A673 (cell line): ENCODE measurements around the gene LRRC23. TPM values are rescaled to one million over a fixed set of nuclear protein-coding genes. Genes with fewer than 3 reads are reported as not detected.
"Not testable (repeated sequence)": the region's sequence is repeated elsewhere in the genome, so short reads cannot be mapped to it uniquely, and the experiment has no call there.

ENCODE experiments used
- BruUV-seq: library from RNA; stranded (reverse); fragments of 400-500 nt; replicated peaks from 2 replicates; lab custom pipeline; 2021; lab: Mats Ljungman, UMichigan
- CTCF ChIA-PET: fragments of 300-600 bp; sonication (Branson Sonifier 250); formaldehyde crosslinking; loops from one replicate; lab custom pipeline; 2022; ENCODE audit warnings: antibody characterized with exemption; lab: Charles Lee
- POLR2A ChIA-PET: fragments of 300-600 bp; sonication (Branson Sonifier 250); formaldehyde crosslinking; loops from one replicate; lab custom pipeline; 2022; ENCODE audit warnings: antibody characterized with exemption; ENCODE audit not compliant: low non-redundant PET; lab: Charles Lee
- DNase-seq: peaks from one replicate; pipeline ENCODE4 v3.0.0-alpha.2; 2015; ENCODE audit warnings: low spot score
- H3K27ac ChIP-seq: fragments of 200-600 bp; sonication (generic); 2 replicates; pipeline ENCODE4 v1.5.1; 2016; ENCODE audit warnings: mixed run types, low read depth, mild to moderate bottlenecking, mixed read lengths, antibody characterized with exemption, low read length; ENCODE audit not compliant: poor library complexity, severe bottlenecking
- H3K27me3 ChIP-seq: fragments of 200-600 bp; sonication (generic); replicated peaks from 2 replicates; pipeline ENCODE4 v1.6.1; 2017; ENCODE audit warnings: mixed run types, low read depth, mild to moderate bottlenecking, mixed read lengths, antibody characterized with exemption, low read length; ENCODE audit not compliant: insufficient read depth, poor library complexity
- H3K36me3 ChIP-seq: fragments of 200-600 bp; sonication (generic); 2 replicates; pipeline ENCODE4 v1.6.1; 2016; ENCODE audit warnings: mixed run types, mild to moderate bottlenecking, mixed read lengths, antibody characterized with exemption, low read length; ENCODE audit not compliant: insufficient read depth, poor library complexity, severe bottlenecking
- H3K4me1 ChIP-seq: fragments of 200-600 bp; sonication (generic); 2 replicates; pipeline ENCODE4 v1.6.1; 2017; ENCODE audit warnings: mixed run types, mild to moderate bottlenecking, mixed read lengths, antibody characterized with exemption, low read length; ENCODE audit not compliant: insufficient read depth, poor library complexity, severe bottlenecking
- H3K4me3 ChIP-seq: fragments of 200-600 bp; sonication (generic); 2 replicates; pipeline ENCODE4 v1.5.1; 2016; ENCODE audit warnings: low read depth, mixed run types, mild to moderate bottlenecking, mixed read lengths, low read length; ENCODE audit not compliant: poor library complexity, severe bottlenecking
- H3K9me3 ChIP-seq: fragments of 200-600 bp; sonication (generic); 2 replicates; pipeline ENCODE4 v1.6.1; 2016; ENCODE audit warnings: mixed run types, low read depth, mild to moderate bottlenecking, mixed read lengths, antibody characterized with exemption, low read length; ENCODE audit not compliant: poor library complexity, severe bottlenecking
- EZH2 ChIP-seq: fragments of 200-600 bp; sonication (generic); IDR thresholded peaks from 2 replicates; pipeline ENCODE4 v1.6.1; 2017; ENCODE audit warnings: borderline replicate concordance, low read depth, mild to moderate bottlenecking, mixed read lengths, antibody characterized with exemption, low read length; ENCODE audit not compliant: poor library complexity, severe bottlenecking
- intact Hi-C: fragments of 100-400 bp; cut with micrococcal nuclease; formaldehyde crosslinking; loops from one replicate; pipeline ENCODE4 v1.10.0; 2022; ENCODE audit not compliant: unreplicated experiment
- total RNA-seq: library from RNA; stranded (reverse); gene quantifications from 2 replicates; pipeline ENCODE4 v1.2.3, GENCODE V29; 2021
- TF ChIP-seq, protein P1 (sequence below): fragments of 300-800, 200-600 bp; sonication (generic); conservative IDR thresholded peaks from 2 replicates; pipeline ENCODE4 v1.5.1; 2017; ENCODE audit warnings: low read depth, mild to moderate bottlenecking, antibody characterized with exemption, low read length, moderate library complexity, mixed read lengths

Gene LRRC23
- total RNA-seq, 1 experiment from 2014 or later, result 7.7 TPM

DNA sequence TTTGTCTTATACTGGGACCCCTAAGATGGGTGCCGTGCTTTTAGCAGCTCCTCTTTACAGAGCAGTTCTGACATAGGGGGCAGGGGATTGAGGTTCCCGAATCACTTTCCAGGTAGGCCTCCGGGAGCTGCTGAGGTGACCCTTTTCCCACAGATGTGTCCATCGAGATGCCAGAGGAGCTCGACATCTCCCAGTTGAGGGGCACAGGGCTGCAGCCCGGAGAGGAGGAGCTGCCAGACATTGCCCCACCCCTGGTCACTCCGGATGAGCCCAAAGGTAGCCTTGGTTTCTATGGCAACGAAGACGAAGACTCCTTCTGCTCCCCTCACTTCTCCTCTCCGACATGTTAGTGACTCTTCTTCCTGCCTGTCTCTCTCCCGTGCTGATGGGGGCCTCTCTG lies 41.6 kb upstream of the LRRC23 start:
- TF ChIP-seq EZH2, result no peak
- TF ChIP-seq, protein P1, sequence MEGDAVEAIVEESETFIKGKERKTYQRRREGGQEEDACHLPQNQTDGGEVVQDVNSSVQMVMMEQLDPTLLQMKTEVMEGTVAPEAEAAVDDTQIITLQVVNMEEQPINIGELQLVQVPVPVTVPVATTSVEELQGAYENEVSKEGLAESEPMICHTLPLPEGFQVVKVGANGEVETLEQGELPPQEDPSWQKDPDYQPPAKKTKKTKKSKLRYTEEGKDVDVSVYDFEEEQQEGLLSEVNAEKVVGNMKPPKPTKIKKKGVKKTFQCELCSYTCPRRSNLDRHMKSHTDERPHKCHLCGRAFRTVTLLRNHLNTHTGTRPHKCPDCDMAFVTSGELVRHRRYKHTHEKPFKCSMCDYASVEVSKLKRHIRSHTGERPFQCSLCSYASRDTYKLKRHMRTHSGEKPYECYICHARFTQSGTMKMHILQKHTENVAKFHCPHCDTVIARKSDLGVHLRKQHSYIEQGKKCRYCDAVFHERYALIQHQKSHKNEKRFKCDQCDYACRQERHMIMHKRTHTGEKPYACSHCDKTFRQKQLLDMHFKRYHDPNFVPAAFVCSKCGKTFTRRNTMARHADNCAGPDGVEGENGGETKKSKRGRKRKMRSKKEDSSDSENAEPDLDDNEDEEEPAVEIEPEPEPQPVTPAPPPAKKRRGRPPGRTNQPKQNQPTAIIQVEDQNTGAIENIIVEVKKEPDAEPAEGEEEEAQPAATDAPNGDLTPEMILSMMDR, result no peak
- intact Hi-C loops, result no loop called here
- peaks cover 12% of the 10 kb centered on the region for H3K4me1 ChIP-seq
- no peak for DNase-seq
- ChIA-PET CTCF (no interaction called here), POLR2A (no interaction called here)
- no peak overlapping the region for H3K27ac ChIP-seq
- peaks cover 67% of the 10 kb centered on the region for H3K36me3 ChIP-seq
- H3K9me3 ChIP-seq, result no peaks in the 10 kb centered on the region
- BruUV-seq, result no TSS peak
- H3K27me3 ChIP-seq, result no peaks in the 10 kb centered on the region
- no peak overlapping the region for H3K4me3 ChIP-seq

DNA sequence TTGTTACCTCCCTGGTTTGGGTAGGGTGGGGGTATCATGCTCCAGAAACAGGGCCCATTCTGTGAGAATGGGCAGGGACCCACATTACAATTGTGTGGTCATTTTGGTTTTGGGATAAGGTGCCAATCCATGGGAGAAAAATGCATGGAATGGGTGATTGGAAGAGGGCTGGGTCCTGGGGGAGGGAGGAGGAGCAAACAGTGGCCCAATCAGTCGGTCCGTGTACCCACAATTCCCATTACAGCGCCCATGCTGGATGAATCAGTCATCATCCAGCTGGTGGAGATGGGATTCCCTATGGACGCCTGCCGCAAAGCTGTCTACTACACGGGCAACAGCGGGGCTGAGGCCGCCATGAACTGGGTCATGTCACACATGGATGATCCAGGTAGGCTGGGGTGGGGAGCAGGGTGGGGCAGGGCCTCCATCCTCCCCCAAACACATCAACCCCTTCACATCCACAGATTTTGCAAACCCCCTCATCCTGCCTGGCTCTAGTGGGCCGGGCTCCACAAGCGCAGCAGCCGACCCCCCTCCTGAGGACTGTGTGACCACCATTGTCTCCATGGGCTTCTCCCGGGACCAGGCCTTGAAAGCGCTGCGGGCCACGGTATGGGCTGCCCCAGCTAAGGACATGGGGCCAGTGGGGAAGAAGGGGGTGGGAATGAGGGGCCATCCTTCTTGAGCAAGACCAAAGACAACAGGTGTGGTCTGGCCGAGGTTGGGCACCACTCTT lies 40.9 kb upstream of the LRRC23 start:
- BruUV-seq, result no TSS peak
- H3K4me1 ChIP-seq, result peaks cover 17% of the 10 kb centered on the region
- no peaks in the 10 kb centered on the region for H3K9me3 ChIP-seq
- intact Hi-C loops, result no loop called here
- POLR2A ChIA-PET, result no interaction called here
- no peaks in the 10 kb centered on the region for H3K27me3 ChIP-seq
- TF ChIP-seq, protein P1, result no peak
- TF ChIP-seq EZH2, result no peak
- CTCF ChIA-PET, result no interaction called here
- no peak overlapping the region for H3K27ac ChIP-seq
- DNase-seq, result no peak
- H3K36me3 ChIP-seq, result peaks cover 66% of the 10 kb centered on the region
- no peak overlapping the region for H3K4me3 ChIP-seq

DNA sequence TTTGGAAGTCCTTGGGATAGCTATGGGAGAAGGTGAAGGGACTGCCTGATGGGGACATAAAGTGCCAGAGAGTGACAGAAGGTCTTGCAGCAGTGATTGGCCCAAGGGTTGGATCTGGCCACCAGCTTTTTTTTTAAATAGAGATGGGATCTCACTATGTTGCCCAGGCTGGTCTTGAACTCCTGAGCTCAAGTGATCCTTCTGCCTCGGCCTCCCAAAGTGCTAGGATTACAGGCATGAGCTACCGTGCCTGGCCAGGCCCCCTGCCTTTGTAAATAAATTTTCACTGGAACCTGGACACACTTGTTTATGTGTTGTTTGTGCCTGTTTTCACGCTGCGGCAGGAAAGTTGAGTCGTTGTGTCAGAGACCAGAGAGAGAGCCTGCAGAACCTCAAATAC lies 39.3 kb upstream of the LRRC23 start:
- Histone ChIP-seq H3K4me1 (peaks cover 26% of the 10 kb centered on the region), H3K36me3 (peaks cover 71% of the 10 kb centered on the region)
- POLR2A ChIA-PET, CTCF ChIA-PET, H3K9me3 ChIP-seq, intact Hi-C loops, H3K27me3 ChIP-seq, H3K27ac ChIP-seq, H3K4me3 ChIP-seq, BruUV-seq, DNase-seq: not testable (repeated sequence)
